K562 (cell line): ENCODE data around the gene HIVEP3.

Experiments
- ARID3A ChIP-seq: IDR thresholded peaks from 2 replicates; pipeline ENCODE4 v1.6.1; 2012; ENCODE audit warnings: low read depth, low read length, improper control_type of control experiment, borderline replicate concordance
- BACH1 ChIP-seq: fragments of 200-800 bp; sonication (Bioruptor generic); IDR thresholded peaks from 2 replicates; pipeline ENCODE4 v1.6.1; 2016; ENCODE audit warnings: missing genetic modification characterization, missing compliant biosample characterization
- CEBPB ChIP-seq: fragments of 450-650 bp; IDR thresholded peaks from 2 replicates; pipeline ENCODE4 v1.6.1; 2016; ENCODE audit warnings: missing genetic modification characterization, missing compliant biosample characterization
- DNMT1 ChIP-seq: fragments of 450-650 bp; IDR thresholded peaks from 2 replicates; pipeline ENCODE4 v1.6.1; 2016; ENCODE audit warnings: antibody characterized with exemption, mild to moderate bottlenecking
- E2F8 ChIP-seq: fragments of 450-650 bp; IDR thresholded peaks from 2 replicates; pipeline ENCODE4 v1.7.1; 2018; ENCODE audit warnings: mild to moderate bottlenecking, low read depth; ENCODE audit not compliant: partially characterized antibody
- KDM1A ChIP-seq, 2 experiments: fragments of 450-650 bp; IDR thresholded peaks; 2 replicates each; pipeline ENCODE4 v1.6.1; 2016; ENCODE audit warnings: mild to moderate bottlenecking in 2 of 2
- NUFIP1 ChIP-seq: fragments of 450-650 bp; IDR thresholded peaks from 2 replicates; pipeline ENCODE4 v1.6.1; 2018; ENCODE audit not compliant: partially characterized antibody
- POLR2AphosphoS2 ChIP-seq: IDR thresholded peaks from 2 replicates; pipeline ENCODE4 v1.6.1; 2012; ENCODE audit warnings: low read length, improper control_type of control experiment
- POLR2AphosphoS5 ChIP-seq: IDR thresholded peaks from 2 replicates; pipeline ENCODE4 v1.6.1; 2011; ENCODE audit warnings: mild to moderate bottlenecking, low read depth, low read length, moderate library complexity; ENCODE audit not compliant: control insufficient read depth, insufficient read depth
- ZFX ChIP-seq: sonication (generic); formaldehyde crosslinking; IDR thresholded peaks from 2 replicates; pipeline ENCODE4 v1.8.0; 2022; ENCODE audit warnings: mild to moderate bottlenecking, missing genetic modification reagents, moderate library complexity
- ZNF124 ChIP-seq: sonication (generic); formaldehyde crosslinking; IDR thresholded peaks from 2 replicates; pipeline ENCODE4 v1.8.1; 2022; ENCODE audit warnings: missing genetic modification reagents
- ZNF79 ChIP-seq: fragments of 250-450 bp; sonication (Bioruptor Pico); IDR thresholded peaks from 2 replicates; pipeline ENCODE4 v1.4.0; 2020; ENCODE audit warnings: low read depth, mild to moderate bottlenecking, moderate library complexity
- TF ChIP-seq, protein P1 (sequence below), 3 experiments: IDR thresholded peaks in 2 of 3; conservative IDR thresholded peaks in 1 of 3; 2 replicates each; pipeline ENCODE4 v1.5.1; 2011 to 2012; ENCODE audit warnings: low read length in 3 of 3, mild to moderate bottlenecking in 3 of 3, control low read depth in 2 of 3, improper control_type of control experiment in 1 of 3, inconsistent platforms in 1 of 3, low read depth in 1 of 3, mixed read lengths in 1 of 3, moderate library complexity in 1 of 3; ENCODE audit not compliant: insufficient read depth in 2 of 3

DNA sequence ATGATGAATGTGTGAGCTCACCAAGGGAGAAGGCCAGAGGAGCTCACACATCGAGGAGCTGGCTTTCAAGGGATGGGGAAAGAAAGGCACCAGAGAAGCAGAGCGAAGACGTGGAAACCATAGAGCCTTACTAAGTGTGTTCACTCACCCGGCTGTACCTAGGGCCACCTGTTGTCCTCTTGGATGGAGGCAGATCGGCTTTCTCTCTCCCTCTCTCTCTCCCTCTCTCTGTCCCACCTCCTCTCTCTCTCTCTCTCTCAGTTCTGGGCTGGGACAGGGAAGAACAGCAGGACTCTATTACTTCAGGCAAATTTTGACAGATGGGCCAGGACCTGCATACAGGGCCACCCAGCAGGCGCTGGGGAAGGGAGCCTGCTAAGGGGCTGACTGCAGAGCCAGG is 64.8 kb downstream of the HIVEP3 start:
- no peak for TF ChIP-seq ARID3A
- no peak for TF ChIP-seq KDM1A (IDR thresholded peaks at IDR 0.05)
- no peak for TF ChIP-seq ZNF124 (CRISPR knock-in tag)
- no peak for TF ChIP-seq CEBPB (tag)
- TF ChIP-seq ZNF79: no peak
- TF ChIP-seq POLR2AphosphoS5: no peak
- no peak for TF ChIP-seq ZFX (CRISPR knock-in tag)
- TF ChIP-seq NUFIP1: no peak
- TF ChIP-seq, protein P1, sequence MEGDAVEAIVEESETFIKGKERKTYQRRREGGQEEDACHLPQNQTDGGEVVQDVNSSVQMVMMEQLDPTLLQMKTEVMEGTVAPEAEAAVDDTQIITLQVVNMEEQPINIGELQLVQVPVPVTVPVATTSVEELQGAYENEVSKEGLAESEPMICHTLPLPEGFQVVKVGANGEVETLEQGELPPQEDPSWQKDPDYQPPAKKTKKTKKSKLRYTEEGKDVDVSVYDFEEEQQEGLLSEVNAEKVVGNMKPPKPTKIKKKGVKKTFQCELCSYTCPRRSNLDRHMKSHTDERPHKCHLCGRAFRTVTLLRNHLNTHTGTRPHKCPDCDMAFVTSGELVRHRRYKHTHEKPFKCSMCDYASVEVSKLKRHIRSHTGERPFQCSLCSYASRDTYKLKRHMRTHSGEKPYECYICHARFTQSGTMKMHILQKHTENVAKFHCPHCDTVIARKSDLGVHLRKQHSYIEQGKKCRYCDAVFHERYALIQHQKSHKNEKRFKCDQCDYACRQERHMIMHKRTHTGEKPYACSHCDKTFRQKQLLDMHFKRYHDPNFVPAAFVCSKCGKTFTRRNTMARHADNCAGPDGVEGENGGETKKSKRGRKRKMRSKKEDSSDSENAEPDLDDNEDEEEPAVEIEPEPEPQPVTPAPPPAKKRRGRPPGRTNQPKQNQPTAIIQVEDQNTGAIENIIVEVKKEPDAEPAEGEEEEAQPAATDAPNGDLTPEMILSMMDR (IDR thresholded peaks at IDR 0.05 in 2 of 3, conservative IDR thresholded peaks at IDR 0.05 in 1 of 3; ENCODE audit: insufficient read depth in 2 of 3, low read depth in 1 of 3, low read length in 3 of 3): no peak
- TF ChIP-seq BACH1 (tag): no peak
- no peak for TF ChIP-seq POLR2AphosphoS2
- no peak for TF ChIP-seq DNMT1
- no peak for TF ChIP-seq E2F8
